ENCODE results near the gene FAH.

Gene FAH

DNA sequence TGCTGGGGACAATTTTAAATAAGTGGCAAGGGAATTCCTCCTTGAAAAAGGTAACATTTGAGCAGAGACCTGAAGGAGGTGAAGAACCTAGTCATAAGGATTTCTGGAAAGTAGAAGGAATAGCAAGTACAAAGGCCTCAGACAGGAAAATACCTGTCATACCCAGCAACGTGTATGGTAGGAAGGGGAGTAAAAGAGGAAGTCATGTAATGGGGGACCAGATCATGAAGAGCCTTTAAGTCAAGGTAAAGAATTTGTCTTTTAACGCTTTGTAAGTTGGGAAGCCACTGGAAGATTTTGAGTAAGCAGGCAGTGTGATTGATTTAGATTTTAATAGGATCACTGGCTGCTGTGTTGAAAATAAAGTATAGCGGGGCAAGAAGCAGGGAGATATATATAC is 43.4 kb upstream of the FAH start:
- ChIA-PET CTCF (interaction anchor here (0.9 to 1.2 kb wide), 2 partner anchors 9 to 25 kb away, joined by 3 read pairs; no protein-coding TSS in a partner anchor), POLR2A (interaction anchor here (0.6 kb wide), 1 partner anchor 9 kb away, joined by 3 read pairs; no protein-coding TSS in a partner anchor)
- DNase-seq (ENCODE audit: extremely low spot score): no peak
- no peak for TF ChIP-seq CTCF (IDR thresholded peaks at IDR 0.05; ENCODE audit: control extremely low read depth, extremely low read depth, low read depth, missing control alignments)

- no peak for TF ChIP-seq CTCF (IDR thresholded peaks at IDR 0.05; ENCODE audit: control extremely low read depth, extremely low read depth, low read depth, missing control alignments)
- DNase-seq (ENCODE audit: extremely low spot score): no peak
- CTCF ChIA-PET: interaction anchor here (1.2 kb wide), 1 partner anchor 20 kb away, joined by 5 read pairs; no protein-coding TSS in a partner anchor
- POLR2A ChIA-PET: no interaction called here
Observed at GRCh38 chr15:80110920-80111319, 41.9 kb upstream of the FAH start.

DNA sequence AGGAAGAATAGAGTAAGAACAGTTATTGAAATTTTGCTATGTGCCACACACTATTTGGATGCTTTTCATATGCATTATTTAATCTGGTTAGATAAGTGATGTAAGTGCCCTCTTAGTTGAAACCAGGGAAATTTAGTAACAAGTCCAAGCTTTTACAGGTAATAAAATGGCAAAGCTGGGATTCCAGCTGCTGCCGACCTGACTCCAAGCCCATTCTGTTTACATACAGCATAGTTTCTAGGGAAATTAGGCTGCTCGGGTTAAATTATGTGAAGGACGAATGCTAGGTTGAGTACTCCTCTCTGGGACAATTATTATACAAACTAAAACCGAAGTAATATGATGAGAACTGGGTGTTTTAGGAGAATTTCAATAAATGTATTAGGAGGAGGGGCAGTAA is 38.7 kb upstream of the FAH start:
- ChIA-PET CTCF (interaction anchor here (1.0 to 2.0 kb wide), 3 partner anchors 11 to 28 kb away, joined by 3 to 4 read pairs (median 3); no protein-coding TSS in a partner anchor), POLR2A (no interaction called here)
- DNase-seq (ENCODE audit: extremely low spot score): no peak
- no peak for TF ChIP-seq CTCF (IDR thresholded peaks at IDR 0.05; ENCODE audit: control extremely low read depth, extremely low read depth, low read depth, missing control alignments)

- CTCF ChIA-PET: interaction anchor here (1.0 kb wide), 1 partner anchor 22 kb away, joined by 3 read pairs; no protein-coding TSS in a partner anchor
- POLR2A ChIA-PET: no interaction called here
- no peak for DNase-seq (ENCODE audit: extremely low spot score)
- TF ChIP-seq CTCF (IDR thresholded peaks at IDR 0.05; ENCODE audit: control extremely low read depth, extremely low read depth, low read depth, missing control alignments): no peak
Observed at GRCh38 chr15:80115021-80115420, 37.8 kb upstream of the FAH start.

GRCh38 chr15:80118956-80119355 is 33.8 kb upstream of the FAH start:
- no peak for DNase-seq (ENCODE audit: extremely low spot score)
- TF ChIP-seq CTCF (IDR thresholded peaks at IDR 0.05; ENCODE audit: control extremely low read depth, extremely low read depth, low read depth, missing control alignments): no peak
- CTCF ChIA-PET: no interaction called here
- POLR2A ChIA-PET: interaction anchor here (0.6 kb wide), 1 partner anchor 9 kb away, joined by 3 read pairs; no protein-coding TSS in a partner anchor

GRCh38 chr15:80120636-80121035 is 32.2 kb upstream of the FAH start:
- TF ChIP-seq CTCF (IDR thresholded peaks at IDR 0.05; ENCODE audit: control extremely low read depth, extremely low read depth, low read depth, missing control alignments): no peak
- ChIA-PET POLR2A (no interaction called here), CTCF (no interaction called here)
- DNase-seq (ENCODE audit: extremely low spot score): no peak
